ENCODE measurements around the gene ATL1.

DNA sequence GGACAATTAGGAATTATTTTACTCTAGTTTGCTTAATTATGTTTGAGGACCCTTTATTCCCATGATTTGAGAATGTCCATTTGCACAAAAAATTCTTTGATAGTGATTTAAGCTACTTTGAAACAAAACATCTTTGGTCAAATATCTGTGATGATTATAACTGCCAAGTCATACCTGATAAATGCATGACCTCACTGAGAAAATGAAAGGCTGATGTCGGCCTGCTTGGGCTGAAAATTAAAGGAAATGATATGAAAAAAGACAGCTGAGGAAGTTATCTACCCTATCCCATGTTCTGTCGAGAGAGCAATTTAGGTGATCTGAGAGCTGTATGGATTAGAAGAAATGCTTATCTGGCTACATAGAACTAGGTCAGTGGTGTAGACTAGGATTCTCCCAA is 43.6 kb downstream of the ATL1 start:
- TF ChIP-seq POLR2A (IDR thresholded peaks at IDR 0.05) (no peak), EP300 (IDR thresholded peaks at IDR 0.05) (no peak), POLR2AphosphoS5 (IDR thresholded peaks at IDR 0.05) (no peak), CTCF (IDR thresholded peaks at IDR 0.05) (no peak)

Measured in gastroesophageal sphincter (tissue), 3 donors.